Neuron (in vitro differentiated cells): ENCODE results near the gene TFF3.

Experiments used
- H2AFZ ChIP-seq: one replicate; pipeline ENCODE4 v1.6.1; 2013; ENCODE audit warnings: low read depth, mild to moderate bottlenecking, inconsistent platforms, low read length, moderate library complexity
- H3K27me3 ChIP-seq: one replicate; pipeline ENCODE4 v1.6.1; 2013; ENCODE audit warnings: low read length; ENCODE audit not compliant: insufficient read depth
- H3K36me3 ChIP-seq: one replicate; pipeline ENCODE4 v1.6.1; 2013; ENCODE audit warnings: low read length; ENCODE audit not compliant: insufficient read depth
- H3K4me1 ChIP-seq: one replicate; pipeline ENCODE4 v1.6.1; 2013; ENCODE audit warnings: low read length; ENCODE audit not compliant: insufficient read depth
- H3K4me3 ChIP-seq: 2 replicates; pipeline ENCODE4 v1.5.1; 2013; ENCODE audit warnings: mild to moderate bottlenecking, low read length, moderate library complexity
- H3K9me3 ChIP-seq: one replicate; pipeline ENCODE4 v1.6.1; 2013; ENCODE audit warnings: low read length

Gene TFF3

GRCh38 chr21:42315296-42315891 lies at the start of gene TFF3:
TFF3 (minus strand) TSS chr21:42315409; CDS start chr21:42315374, 35 bp downstream.
- Histone ChIP-seq H3K9me3 (no peaks in the 10 kb centered on the region), H3K36me3 (no peaks in the 10 kb centered on the region), H2AFZ (no peak within 1 kb of the TSS), H3K27me3 (peaks cover 32% of the 10 kb centered on the region), H3K4me3 (no peak within 1 kb of the TSS), H3K4me1 (no peaks in the 10 kb centered on the region)

GRCh38 chr21:42364304-42364865 lies 49.2 kb upstream of the TFF3 start:
- H3K4me1 ChIP-seq: no peaks in the 10 kb centered on the region
- no peaks in the 10 kb centered on the region for H3K27me3 ChIP-seq
- H2AFZ ChIP-seq: no peak overlapping the region
- no peaks in the 10 kb centered on the region for H3K9me3 ChIP-seq
- no peaks in the 10 kb centered on the region for H3K36me3 ChIP-seq
- no peak overlapping the region for H3K4me3 ChIP-seq

GRCh38 chr21:42363312-42363711 lies 48.1 kb upstream of the TFF3 start:
- Histone ChIP-seq H3K36me3 (no peaks in the 10 kb centered on the region), H3K4me3 (no peak overlapping the region)

GRCh38 chr21:42362700-42363099 lies 47.5 kb upstream of the TFF3 start:
- Histone ChIP-seq H2AFZ (no peak overlapping the region), H3K4me3 (no peak overlapping the region), H3K4me1 (no peaks in the 10 kb centered on the region), H3K36me3 (no peaks in the 10 kb centered on the region), H3K9me3 (no peaks in the 10 kb centered on the region), H3K27me3 (no peaks in the 10 kb centered on the region)

More at GRCh38 chr21:42363312-42363711, 48.1 kb upstream of the TFF3 start:
- H3K27me3 ChIP-seq: no peaks in the 10 kb centered on the region
- H3K9me3 ChIP-seq: no peaks in the 10 kb centered on the region
- H3K4me1 ChIP-seq: no peaks in the 10 kb centered on the region
- no peak overlapping the region for H2AFZ ChIP-seq

GRCh38 chr21:42362198-42362597 lies 47.0 kb upstream of the TFF3 start:
- H3K4me1 ChIP-seq: no peaks in the 10 kb centered on the region
- H2AFZ ChIP-seq: no peak overlapping the region
- H3K9me3 ChIP-seq: no peaks in the 10 kb centered on the region
- no peak overlapping the region for H3K4me3 ChIP-seq
- H3K36me3 ChIP-seq: no peaks in the 10 kb centered on the region
- H3K27me3 ChIP-seq: no peaks in the 10 kb centered on the region

GRCh38 chr21:42361286-42361685 lies 46.1 kb upstream of the TFF3 start:
- Histone ChIP-seq H3K4me1 (no peaks in the 10 kb centered on the region), H3K36me3 (no peaks in the 10 kb centered on the region), H3K9me3 (no peaks in the 10 kb centered on the region), H2AFZ (no peak overlapping the region), H3K4me3 (no peak overlapping the region), H3K27me3 (no peaks in the 10 kb centered on the region)

GRCh38 chr21:42360317-42360716 lies 45.1 kb upstream of the TFF3 start:
- Histone ChIP-seq H3K27me3 (no peaks in the 10 kb centered on the region), H3K36me3 (no peaks in the 10 kb centered on the region), H3K9me3 (no peaks in the 10 kb centered on the region), H3K4me1 (no peaks in the 10 kb centered on the region), H3K4me3 (no peak overlapping the region), H2AFZ (no peak overlapping the region)

GRCh38 chr21:42358937-42359336 lies 43.7 kb upstream of the TFF3 start:
- no peaks in the 10 kb centered on the region for H3K4me1 ChIP-seq
- no peak overlapping the region for H2AFZ ChIP-seq
- H3K4me3 ChIP-seq: no peak overlapping the region
- H3K9me3 ChIP-seq: no peaks in the 10 kb centered on the region
- no peaks in the 10 kb centered on the region for H3K36me3 ChIP-seq
- no peaks in the 10 kb centered on the region for H3K27me3 ChIP-seq

- H3K27me3 ChIP-seq: no peaks in the 10 kb centered on the region
- no peaks in the 10 kb centered on the region for H3K4me1 ChIP-seq
- H2AFZ ChIP-seq: no peak overlapping the region
- H3K9me3 ChIP-seq: no peaks in the 10 kb centered on the region
- H3K4me3 ChIP-seq: no peak overlapping the region
- no peaks in the 10 kb centered on the region for H3K36me3 ChIP-seq
These were observed 43.1 kb upstream of the TFF3 start for GRCh38 chr21:42358261-42358660.

GRCh38 chr21:42357307-42357706 lies 42.1 kb upstream of the TFF3 start:
- H3K36me3 ChIP-seq: no peaks in the 10 kb centered on the region
- H3K27me3 ChIP-seq: no peaks in the 10 kb centered on the region
- H2AFZ ChIP-seq: no peak overlapping the region
- no peaks in the 10 kb centered on the region for H3K9me3 ChIP-seq
- no peaks in the 10 kb centered on the region for H3K4me1 ChIP-seq
- H3K4me3 ChIP-seq: no peak overlapping the region

- H3K36me3 ChIP-seq: no peaks in the 10 kb centered on the region
- H3K4me1 ChIP-seq: no peaks in the 10 kb centered on the region
These were observed 41.4 kb upstream of the TFF3 start for GRCh38 chr21:42356650-42357049.

GRCh38 chr21:42356046-42356445 lies 40.8 kb upstream of the TFF3 start:
- H3K4me3 ChIP-seq: no peak overlapping the region
- H3K4me1 ChIP-seq: no peaks in the 10 kb centered on the region
- H3K27me3 ChIP-seq: no peaks in the 10 kb centered on the region
- H3K36me3 ChIP-seq: no peaks in the 10 kb centered on the region
- no peaks in the 10 kb centered on the region for H3K9me3 ChIP-seq
- no peak overlapping the region for H2AFZ ChIP-seq

More at GRCh38 chr21:42356650-42357049, 41.4 kb upstream of the TFF3 start:
- H3K4me3 ChIP-seq: no peak overlapping the region
- no peaks in the 10 kb centered on the region for H3K27me3 ChIP-seq
- H2AFZ ChIP-seq: no peak overlapping the region
- no peaks in the 10 kb centered on the region for H3K9me3 ChIP-seq

- Histone ChIP-seq H2AFZ (no peak overlapping the region), H3K36me3 (no peaks in the 10 kb centered on the region), H3K4me3 (no peak overlapping the region), H3K4me1 (no peaks in the 10 kb centered on the region), H3K9me3 (no peaks in the 10 kb centered on the region), H3K27me3 (no peaks in the 10 kb centered on the region)
These were observed 38.4 kb upstream of the TFF3 start for GRCh38 chr21:42353623-42354022.
